Superior temporal gyrus (tissue), 1 donor: ENCODE measurements around the gene CD4.
"Not testable (repeated sequence)": the region's sequence is repeated elsewhere in the genome, so short reads cannot be mapped to it uniquely, and the experiment has no call there.

Experiments
- DNase-seq: peaks from one replicate; pipeline ENCODE4 v3.0.0-alpha.2; 2016; ENCODE audit errors: extremely low spot score

The CD4 gene

GRCh38 chr12:6788972-6789924 is at the start of gene CD4:
Gene CD4 (plus strand): TSS chr12:6789528. CDS start chr12:6800139, 10,611 bp downstream.
- no peak for DNase-seq

- not testable (repeated sequence) for DNase-seq
These were observed 47.2 kb upstream of the CD4 start for GRCh38 chr12:6742080-6742479.

GRCh38 chr12:6742834-6743233 is 46.5 kb upstream of the CD4 start:
- DNase-seq, result no peak

DNA sequence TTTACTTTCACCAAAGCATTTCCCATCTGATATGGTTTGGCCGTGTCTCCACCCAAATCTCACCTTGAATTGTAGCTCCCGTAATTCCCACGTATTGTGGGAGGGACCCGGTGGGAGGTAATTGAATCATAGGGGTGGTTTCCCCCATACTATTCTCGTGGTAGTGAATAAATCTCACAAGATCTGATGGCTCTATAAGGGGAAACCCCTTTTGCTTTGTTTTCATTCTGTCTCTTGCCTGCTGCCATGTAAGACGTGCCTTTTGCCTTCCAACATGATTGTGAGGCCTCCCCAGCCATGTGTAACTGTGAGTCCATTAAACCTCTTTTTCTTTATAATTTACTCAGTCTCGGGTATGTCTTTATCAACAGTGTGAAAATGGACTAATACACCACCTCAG is 46.0 kb upstream of the CD4 start:
- DNase-seq, result not testable (repeated sequence)

DNA sequence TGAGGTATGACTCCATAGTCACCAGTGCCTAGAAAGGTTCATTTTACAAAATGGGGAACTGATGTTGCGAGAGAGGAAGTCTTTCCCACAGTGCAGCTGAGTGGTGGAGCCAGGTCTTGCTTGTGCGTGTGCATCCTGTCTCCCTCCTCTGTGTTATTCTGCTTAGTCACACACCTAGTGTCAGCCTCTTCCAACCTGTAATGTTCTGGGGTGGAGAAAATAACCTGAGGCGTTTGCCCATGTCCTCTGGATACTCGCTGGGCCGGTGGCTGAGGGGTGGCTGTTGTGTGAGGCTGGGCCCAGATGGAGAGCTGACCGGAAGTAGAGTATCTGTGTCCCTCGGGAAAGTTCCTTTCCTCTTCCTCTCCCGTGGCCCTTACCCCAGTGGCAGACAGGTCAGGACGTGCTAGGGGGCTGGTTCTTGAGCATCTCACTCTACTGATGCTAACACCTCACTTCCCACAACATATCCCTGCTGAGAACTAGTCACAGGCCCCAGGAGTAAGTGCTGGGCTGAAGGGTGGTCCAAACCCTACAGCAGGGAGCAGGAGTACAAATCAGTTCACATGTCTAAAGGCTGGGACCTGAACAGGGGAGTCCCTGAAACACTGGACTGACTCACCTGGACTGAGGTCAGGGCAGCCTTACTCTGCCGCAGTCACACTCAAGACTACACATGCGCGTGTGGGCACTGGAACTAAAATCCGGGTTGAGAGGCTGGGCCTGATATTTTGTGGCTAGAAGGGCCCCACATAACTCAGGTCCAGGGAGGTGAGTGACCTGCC is 43.4 kb upstream of the CD4 start:
- DNase-seq, result no peak

DNA sequence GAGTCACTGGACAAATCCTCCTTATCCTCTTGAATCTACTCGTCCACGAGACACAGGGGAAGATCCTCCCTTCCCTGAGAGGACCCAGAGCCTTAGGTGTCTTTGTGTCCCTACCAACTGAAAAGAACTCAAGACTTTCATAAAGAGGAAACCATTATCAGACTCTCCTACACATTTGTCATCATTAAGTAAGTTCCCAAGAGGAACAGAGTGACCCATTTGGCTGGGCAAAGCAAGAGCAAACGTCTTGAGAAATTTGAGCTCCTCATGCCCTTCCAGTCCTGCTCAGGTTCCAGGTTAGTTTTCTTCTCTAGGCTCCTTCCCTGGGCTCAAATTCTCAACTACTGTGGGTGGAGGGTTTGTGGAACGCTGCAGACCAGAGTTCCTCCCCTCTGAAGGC is 42.1 kb upstream of the CD4 start:
- DNase-seq, result no peak

DNA sequence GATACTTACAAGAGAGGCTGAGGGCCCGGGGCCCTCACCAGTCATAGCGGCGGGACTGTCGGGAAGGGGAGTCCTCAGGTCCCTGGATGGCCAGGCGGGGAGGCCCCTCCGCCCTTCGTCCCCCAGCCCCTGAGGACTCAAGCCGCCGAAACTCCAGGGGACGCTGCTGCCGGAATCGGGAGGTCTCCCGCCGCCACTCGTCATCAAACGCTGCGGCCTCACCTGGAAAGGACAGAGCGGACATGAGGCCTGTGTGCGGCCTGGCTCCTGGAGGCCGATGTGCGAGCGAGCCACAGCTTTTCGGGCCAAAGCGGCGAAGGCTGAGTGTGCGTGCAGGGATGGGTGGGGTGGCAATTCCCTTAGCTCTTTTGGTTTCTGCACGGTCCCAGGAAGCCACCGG is 40.6 kb upstream of the CD4 start:
- no peak for DNase-seq

GRCh38 chr12:6750506-6750905 is 38.8 kb upstream of the CD4 start:
- no peak for DNase-seq

DNA sequence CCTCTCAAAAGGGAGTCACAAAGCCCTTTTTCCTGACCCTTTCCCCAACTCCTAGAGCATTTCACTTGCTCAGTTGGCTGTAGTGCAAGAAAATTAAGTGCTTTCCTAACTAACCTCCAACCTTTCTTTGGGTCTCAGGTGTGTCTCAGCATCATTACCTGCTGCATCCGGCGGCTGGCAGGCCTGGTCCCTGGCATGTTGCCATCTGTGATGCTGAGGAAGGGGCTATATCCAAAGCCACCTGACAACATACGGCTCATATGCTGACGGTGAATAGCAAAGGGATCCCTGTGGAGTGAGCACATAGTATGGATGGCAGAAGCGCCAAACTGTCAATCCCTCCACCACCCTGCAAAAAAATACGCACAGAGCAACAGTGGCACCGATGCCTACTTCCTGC is 37.6 kb upstream of the CD4 start:
- DNase-seq, result no peak

GRCh38 chr12:6752167-6752920 is 37.0 kb upstream of the CD4 start:
- peak; percentile 29 for DNase-seq

GRCh38 chr12:6752921-6753771 is 36.2 kb upstream of the CD4 start, which contains the start of gene MLF2:
Gene MLF2 (minus strand): TSS chr12:6753141. CDS start chr12:6752334, 807 bp downstream.
- DNase-seq, result peak; percentile 97

DNA sequence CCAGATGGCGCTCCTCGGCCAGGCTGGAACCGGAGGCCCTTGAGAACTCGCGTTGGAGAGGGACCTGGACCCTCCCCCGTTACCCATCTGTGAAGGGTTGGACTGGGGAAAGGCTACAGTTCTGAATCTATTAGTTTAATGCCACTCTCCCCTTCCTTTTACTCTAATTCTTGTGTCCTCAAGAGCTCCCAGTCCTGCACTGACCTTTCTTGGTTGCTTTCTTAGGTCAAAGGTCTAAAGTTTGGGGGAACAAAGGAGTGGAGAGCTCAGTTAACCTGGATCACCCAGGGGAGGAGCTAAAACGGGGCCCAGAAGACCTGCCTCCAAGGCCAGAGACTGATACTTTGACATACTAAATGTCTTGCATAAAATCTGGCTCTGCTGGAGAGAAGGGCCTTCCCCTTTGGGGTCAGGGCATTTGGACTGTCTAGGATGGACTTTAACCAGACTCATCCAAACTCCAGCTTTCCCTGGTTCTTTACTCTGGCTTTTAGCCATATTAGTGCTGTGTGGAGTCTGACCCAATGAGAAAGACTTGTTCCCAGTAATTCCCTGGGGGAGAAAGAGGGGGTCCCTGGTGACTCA is 35.5 kb upstream of the CD4 start:
- DNase-seq, result no peak

DNA sequence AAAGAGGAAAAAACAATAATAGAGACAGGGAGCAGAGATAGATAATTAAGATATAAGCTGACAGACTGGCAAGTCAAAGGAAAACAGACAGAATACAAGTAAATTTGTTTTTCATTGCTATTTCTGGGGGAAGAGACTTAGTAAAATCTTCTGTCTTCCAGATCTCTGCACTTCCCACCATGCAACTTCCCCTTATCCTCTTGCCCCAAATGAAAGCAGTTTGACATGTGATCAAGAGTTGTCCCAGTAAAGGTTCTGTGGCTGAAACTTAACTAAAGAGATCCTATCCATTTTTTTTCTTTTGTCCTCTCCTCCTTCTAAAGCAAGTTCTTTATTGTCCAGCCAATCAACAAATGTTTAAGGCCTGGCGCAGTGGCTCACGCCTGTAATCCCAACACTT is 34.9 kb upstream of the CD4 start:
- no peak for DNase-seq

DNA sequence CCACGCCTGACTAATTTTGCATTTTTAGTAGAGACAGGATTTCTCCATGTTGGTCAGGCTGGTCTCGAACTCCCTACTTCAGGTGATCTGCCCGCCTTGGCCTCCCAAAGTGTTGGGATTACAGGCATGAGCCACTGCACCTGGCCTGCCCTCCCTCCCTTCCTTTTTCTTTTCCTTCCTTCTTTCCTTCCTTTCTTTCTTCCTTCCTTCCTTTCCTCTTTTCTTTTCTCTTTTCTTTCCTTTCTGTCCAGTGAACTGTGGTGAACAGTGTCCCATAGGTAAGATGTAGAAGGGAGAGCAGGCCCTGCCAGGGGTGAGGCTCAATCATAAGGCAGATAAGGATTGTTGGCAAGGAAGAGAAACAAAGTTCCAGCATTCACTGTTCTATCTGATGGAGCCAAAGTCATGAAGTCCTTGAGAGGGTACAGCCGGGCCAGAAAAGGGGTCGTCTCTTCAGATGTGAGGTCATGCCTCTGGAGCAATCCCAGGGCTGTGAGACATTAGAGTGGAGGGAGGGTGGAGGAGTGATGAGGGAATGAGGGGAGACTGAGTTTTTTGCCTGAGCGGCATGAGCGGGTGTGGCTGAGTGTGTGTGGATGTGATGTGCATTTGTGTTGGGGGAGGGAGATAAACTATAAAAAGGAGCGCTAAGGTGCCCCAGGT is 32.2 kb upstream of the CD4 start:
- no peak for DNase-seq

DNA sequence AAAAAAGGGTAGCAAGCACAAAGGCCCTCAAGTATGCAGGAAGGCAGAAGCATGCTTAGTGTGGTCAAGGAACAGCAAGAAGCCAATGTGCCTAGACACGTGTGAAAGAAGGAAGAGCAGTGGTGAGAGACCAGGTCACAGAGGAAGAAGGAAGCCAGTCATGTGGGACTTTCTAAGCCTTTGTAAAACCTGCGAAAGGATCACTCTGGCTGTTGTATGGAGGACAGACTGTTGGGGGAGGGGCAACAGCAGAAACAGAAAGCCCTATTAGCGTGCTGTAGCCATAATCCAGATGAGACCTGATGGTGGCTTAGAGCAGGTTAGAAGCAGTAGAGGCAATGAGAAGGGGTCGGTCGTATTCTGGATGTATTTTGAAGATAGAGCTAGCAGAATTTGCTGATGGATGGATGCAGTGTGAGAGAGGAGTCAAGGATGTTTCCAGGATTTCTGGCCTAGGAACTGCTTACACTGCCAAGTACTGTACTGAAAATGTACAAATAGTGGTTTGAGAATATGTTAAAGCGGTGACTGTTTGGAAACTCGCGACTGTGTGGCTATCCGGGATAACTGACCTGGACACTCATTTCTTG is 30.7 kb upstream of the CD4 start:
- DNase-seq, result no peak

DNA sequence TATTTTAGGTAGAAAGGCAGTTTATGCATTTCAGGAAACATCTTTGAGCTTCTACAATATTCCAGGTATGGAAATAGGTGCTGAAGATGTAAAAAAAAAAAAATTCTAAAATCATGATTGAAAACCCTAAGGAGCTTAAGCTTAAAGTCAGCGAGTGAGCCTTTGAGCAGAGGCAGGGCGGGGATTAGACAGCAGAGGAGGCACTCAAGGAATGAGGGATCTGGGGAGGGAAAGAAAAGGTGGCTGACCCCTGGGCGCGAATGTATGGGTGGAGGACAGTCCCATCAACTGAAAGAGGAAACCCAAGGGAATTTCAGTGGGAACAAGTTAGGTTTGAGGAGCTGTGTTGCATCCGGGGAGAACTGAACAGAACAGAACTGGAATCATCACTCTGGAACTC is 29.6 kb upstream of the CD4 start:
- no peak for DNase-seq

GRCh38 chr12:6763380-6763779 is 25.9 kb upstream of the CD4 start:
- no peak for DNase-seq

DNA sequence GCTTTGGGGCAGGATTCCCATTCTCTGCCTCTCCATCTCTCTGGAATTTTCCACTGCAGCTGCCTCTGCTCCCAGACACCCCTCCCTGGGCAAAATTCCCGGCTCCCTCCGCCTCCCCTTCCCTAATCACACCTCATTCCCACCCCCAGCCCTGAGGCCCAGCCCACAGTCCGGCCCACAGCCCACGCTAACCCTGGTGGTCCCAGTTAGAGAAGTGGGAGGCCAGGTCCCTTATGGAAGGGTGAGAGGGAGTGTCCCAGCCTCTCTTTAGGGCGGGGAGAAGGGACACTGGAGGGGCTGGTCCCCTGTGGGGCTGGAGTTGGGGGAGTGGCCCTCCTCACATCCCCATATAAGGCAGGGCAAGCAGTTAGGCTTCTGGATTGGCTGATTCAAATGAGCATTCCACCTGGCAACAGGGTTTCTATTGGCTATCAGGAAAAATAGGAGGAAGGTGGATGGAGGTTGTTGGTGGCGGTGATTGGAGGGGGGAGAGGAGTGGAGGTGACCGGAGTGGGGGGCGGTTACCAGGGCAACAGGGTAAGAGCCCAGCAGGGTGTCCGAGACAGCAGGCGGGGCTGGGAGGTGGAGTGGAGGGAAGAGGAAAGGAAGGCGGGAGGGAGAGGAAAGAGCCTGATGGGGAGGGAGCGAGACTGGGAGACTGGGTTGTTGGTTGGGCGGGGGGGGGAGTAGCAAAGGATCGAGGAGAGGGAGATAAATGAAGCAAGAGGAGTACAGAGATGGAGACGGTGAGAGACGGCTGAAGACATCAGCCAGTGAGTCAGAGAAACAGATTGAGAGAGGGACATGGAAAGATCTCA is 25.1 kb upstream of the CD4 start:
- peak; percentile 94 for DNase-seq
